OCI-LY3 (cell line): Measurements from ENCODE around the gene MCAM.

Experiments
- H2AFZ ChIP-seq: fragments of 200-600, 300-600 bp; shearing (Covaris generic); 2 replicates; pipeline ENCODE4 v1.6.0; 2014; ENCODE audit warnings: antibody characterized with exemption, low read depth, low read length
- H3K27ac ChIP-seq: fragments of 200-600, 300-600 bp; sonication (generic); 2 replicates; pipeline ENCODE4 v1.5.1; 2014; ENCODE audit warnings: mild to moderate bottlenecking, low read length, moderate library complexity, mixed read lengths
- H3K27me3 ChIP-seq: fragments of 200-600, 300-600 bp; sonication (generic); 2 replicates; pipeline ENCODE4 v1.6.1; 2014; ENCODE audit warnings: low read depth, low read length, mixed read lengths
- H3K36me3 ChIP-seq: fragments of 200-600, 300-600 bp; sonication (generic); replicated peaks from 2 replicates; pipeline ENCODE3; 2014; ENCODE audit warnings: low read depth, low read length, mixed read lengths
- H3K4me1 ChIP-seq: fragments of 300-600, 200-600 bp; sonication (generic); 2 replicates; pipeline ENCODE4 v1.6.1; 2014; ENCODE audit warnings: low read length, mixed read lengths
- H3K4me2 ChIP-seq: fragments of 200-600, 300-600 bp; sonication (generic); 2 replicates; pipeline ENCODE4 v1.6.1; 2014; ENCODE audit warnings: low read length, mixed read lengths
- H3K4me3 ChIP-seq: fragments of 300-600, 200-600 bp; sonication (generic); 2 replicates; pipeline ENCODE4 v1.5.1; 2014; ENCODE audit warnings: antibody characterized with exemption, mild to moderate bottlenecking, low read length, moderate library complexity
- H3K79me2 ChIP-seq: fragments of 300-600, 200-600 bp; shearing (Covaris generic); 2 replicates; pipeline ENCODE4 v1.6.1; 2014; ENCODE audit warnings: mild to moderate bottlenecking, low read length, mixed read lengths
- H3K9ac ChIP-seq: fragments of 300-600, 200-600 bp; shearing (Covaris generic); 2 replicates; pipeline ENCODE4 v1.6.0; 2014; ENCODE audit warnings: mild to moderate bottlenecking, low read length, moderate library complexity
- H3K9me3 ChIP-seq: fragments of 200-600, 300-600 bp; shearing (Covaris generic); 2 replicates; pipeline ENCODE4 v1.6.1; 2014; ENCODE audit warnings: low read length, mixed read lengths; ENCODE audit not compliant: insufficient read depth
- H4K20me1 ChIP-seq: fragments of 200-600, 300-600 bp; sonication (generic); 2 replicates; pipeline ENCODE4 v1.6.1; 2016; ENCODE audit warnings: low read length, mixed read lengths; ENCODE audit not compliant: insufficient read depth
- CTCF ChIP-seq: fragments of 200-600, 300-600 bp; sonication (generic); IDR thresholded peaks from 2 replicates; pipeline ENCODE4 v1.5.1; 2014; ENCODE audit warnings: antibody characterized with exemption, low read length, low read depth
- EZH2phosphoT487 ChIP-seq: fragments of 200-600 bp; shearing (Covaris generic); IDR thresholded peaks from 2 replicates; pipeline ENCODE4 v1.6.1; 2018; ENCODE audit warnings: antibody characterized with exemption, mixed run types, low read depth

Gene MCAM

GRCh38 chr11:119273721-119274120, 43.2 kb downstream of the MCAM start:
- H3K9me3 ChIP-seq: no peaks in the 10 kb centered on the region
- H3K36me3 ChIP-seq: peaks cover 30% of the 10 kb centered on the region
- H3K79me2 ChIP-seq: peaks cover 1% of the 10 kb centered on the region; the same call in 1 of the 2 replicates
- no peak overlapping the region for H3K4me3 ChIP-seq
- H3K4me1 ChIP-seq: peaks cover 12% of the 10 kb centered on the region
- no peak overlapping the region for H2AFZ ChIP-seq
- no peak overlapping the region for H3K27ac ChIP-seq
- no peaks in the 10 kb centered on the region for H3K27me3 ChIP-seq
- no peak overlapping the region for H3K9ac ChIP-seq
- TF ChIP-seq EZH2phosphoT487 (no peak), CTCF (no peak)
- H3K4me2 ChIP-seq: no peak overlapping the region
- 0 out of 2 replicates have a peak, but pooled peaks cover 4% of the 10 kb centered on the region for H4K20me1 ChIP-seq

DNA sequence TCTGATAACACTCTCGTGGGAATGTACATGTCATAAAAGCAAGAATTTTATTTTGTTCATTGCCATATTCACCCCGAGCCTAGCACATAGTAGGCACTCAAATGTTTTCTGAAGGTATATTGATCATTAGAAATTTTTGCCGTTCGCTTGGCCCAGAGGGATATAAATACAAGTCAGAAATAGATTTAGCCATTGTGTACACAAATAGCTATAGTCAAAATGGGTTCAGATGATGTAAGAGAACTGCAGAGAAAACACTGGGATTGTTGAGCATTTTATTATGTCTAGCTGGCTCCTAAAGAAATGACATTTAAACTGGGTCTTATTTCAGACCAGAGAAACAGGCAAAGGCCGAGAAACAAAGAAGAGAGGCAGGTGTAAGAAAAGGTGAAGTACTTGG, 49.3 kb downstream of the MCAM start:
- Histone ChIP-seq H2AFZ (no peak overlapping the region), H3K4me3 (no peak overlapping the region), H3K27me3 (no peaks in the 10 kb centered on the region), H3K79me2 (peaks cover 52% of the 10 kb centered on the region), H3K27ac (no peak overlapping the region), H3K36me3 (peaks cover 3% of the 10 kb centered on the region), H3K9me3 (no peaks in the 10 kb centered on the region), H4K20me1 (peaks cover 4% of the 10 kb centered on the region), H3K4me2 (no peak overlapping the region), H3K9ac (no peak overlapping the region), H3K4me1 (peaks cover 28% of the 10 kb centered on the region)
- TF ChIP-seq CTCF (no peak), EZH2phosphoT487 (no peak)

GRCh38 chr11:119266517-119267255, 50.2 kb downstream of the MCAM start:
- TF ChIP-seq CTCF (no peak), EZH2phosphoT487 (no peak)
- H3K9me3 ChIP-seq: no peaks in the 10 kb centered on the region
- no peaks in the 10 kb centered on the region for H3K27me3 ChIP-seq
- peaks cover 28% of the 10 kb centered on the region for H3K4me1 ChIP-seq
- H3K36me3 ChIP-seq: peaks cover 2% of the 10 kb centered on the region
- peaks cover 4% of the 10 kb centered on the region for H4K20me1 ChIP-seq
- no peak overlapping the region for H3K4me2 ChIP-seq
- H3K27ac ChIP-seq: no peak overlapping the region
- no peak overlapping the region for H3K4me3 ChIP-seq
- peaks cover 62% of the 10 kb centered on the region for H3K79me2 ChIP-seq
- no peak overlapping the region for H3K9ac ChIP-seq
- H2AFZ ChIP-seq: no peak overlapping the region

- no peak overlapping the region for H3K27ac ChIP-seq
- no peak overlapping the region for H2AFZ ChIP-seq
- H3K36me3 ChIP-seq: no peaks in the 10 kb centered on the region
- H4K20me1 ChIP-seq: peaks cover 4% of the 10 kb centered on the region
- H3K4me2 ChIP-seq: no peak overlapping the region
- no peaks in the 10 kb centered on the region for H3K27me3 ChIP-seq
- TF ChIP-seq EZH2phosphoT487: no peak
- TF ChIP-seq CTCF: no peak
- H3K9ac ChIP-seq: no peak overlapping the region
- H3K4me3 ChIP-seq: no peak overlapping the region
- H3K9me3 ChIP-seq: no peaks in the 10 kb centered on the region
- peaks cover 68% of the 10 kb centered on the region for H3K79me2 ChIP-seq
- peaks cover 32% of the 10 kb centered on the region for H3K4me1 ChIP-seq
These were observed 50.9 kb downstream of the MCAM start for GRCh38 chr11:119266063-119266462.
